NT2/D1 (cell line): ENCODE results near the gene PLA2G2F.

Experiments used
- DNase-seq: peaks from one replicate; pipeline ENCODE4 v3.0.0-alpha.2; 2011; ENCODE audit warnings: low read depth, low spot score
- H3K27me3 ChIP-seq: 2 replicates; pipeline ENCODE4 v1.6.0; 2011; ENCODE audit warnings: mild to moderate bottlenecking; ENCODE audit not compliant: insufficient read length, insufficient read depth
- H3K36me3 ChIP-seq: 2 replicates; pipeline ENCODE4 v1.6.1; 2011; ENCODE audit warnings: mild to moderate bottlenecking, low read length, mixed read lengths; ENCODE audit not compliant: insufficient read depth, insufficient read length
- H3K4me1 ChIP-seq: 2 replicates; pipeline ENCODE4 v1.5.1; 2011; ENCODE audit not compliant: insufficient read depth, insufficient read length
- H3K4me3 ChIP-seq: 2 replicates; pipeline ENCODE4 v1.5.1; 2011; ENCODE audit warnings: low read depth; ENCODE audit not compliant: insufficient read length
- H3K9ac ChIP-seq: 2 replicates; pipeline ENCODE4 v1.6.0; 2011; ENCODE audit warnings: low read depth; ENCODE audit not compliant: insufficient read length
- H3K9me3 ChIP-seq: 2 replicates; pipeline ENCODE4 v1.5.1; 2011; ENCODE audit warnings: mild to moderate bottlenecking, low read length; ENCODE audit not compliant: insufficient read depth
- SUZ12 ChIP-seq: IDR thresholded peaks from 2 replicates; pipeline ENCODE4 v1.6.1; 2011; ENCODE audit not compliant: insufficient read length, insufficient read depth; ENCODE audit errors: extremely low read depth
- YY1 ChIP-seq: IDR thresholded peaks from 2 replicates; pipeline ENCODE4 v1.6.1; 2011; ENCODE audit not compliant: insufficient read length, insufficient read depth
- ZNF274 ChIP-seq: IDR thresholded peaks from 2 replicates; pipeline ENCODE4 v1.6.1; 2011; ENCODE audit warnings: mild to moderate bottlenecking, low read depth, low read length

The PLA2G2F gene

GRCh38 chr1:20165522-20165951 lies 26.4 kb downstream of the PLA2G2F start:
- H3K9me3 ChIP-seq = peaks cover 5% of the 10 kb centered on the region; the same call in 1 of the 2 replicates
- TF ChIP-seq ZNF274 = no peak
- TF ChIP-seq SUZ12 = no peak
- TF ChIP-seq YY1 = no peak
- DNase-seq = no peak
- no peak overlapping the region for H3K9ac ChIP-seq
- no peaks in the 10 kb centered on the region for H3K27me3 ChIP-seq
- H3K4me3 ChIP-seq = no peak overlapping the region
- peaks cover 2% of the 10 kb centered on the region for H3K4me1 ChIP-seq
- H3K36me3 ChIP-seq = no peaks in the 10 kb centered on the region

GRCh38 chr1:20166051-20166450 lies 26.9 kb downstream of the PLA2G2F start:
- Histone ChIP-seq H3K9ac (no peak overlapping the region), H3K4me3 (no peak overlapping the region), H3K27me3 (no peaks in the 10 kb centered on the region), H3K36me3 (no peaks in the 10 kb centered on the region), H3K9me3 (no peaks in the 10 kb centered on the region; the same call in 1 of the 2 replicates), H3K4me1 (peaks cover 2% of the 10 kb centered on the region)
- DNase-seq = no peak
- no peak for TF ChIP-seq YY1
- TF ChIP-seq ZNF274 = no peak
- no peak for TF ChIP-seq SUZ12

- H3K4me1 ChIP-seq = peaks cover 2% of the 10 kb centered on the region
- no peak overlapping the region for H3K4me3 ChIP-seq
- no peaks in the 10 kb centered on the region for H3K27me3 ChIP-seq
- H3K9me3 ChIP-seq = no peaks in the 10 kb centered on the region
- TF ChIP-seq SUZ12 (no peak), YY1 (no peak), ZNF274 (no peak)
- no peaks in the 10 kb centered on the region for H3K36me3 ChIP-seq
- no peak for DNase-seq
- no peak overlapping the region for H3K9ac ChIP-seq
Measured at GRCh38 chr1:20167126-20167525, 28.0 kb downstream of the PLA2G2F start.

- Histone ChIP-seq H3K4me1 (peaks cover 2% of the 10 kb centered on the region), H3K27me3 (no peaks in the 10 kb centered on the region), H3K9ac (no peak overlapping the region), H3K4me3 (no peak overlapping the region), H3K9me3 (no peaks in the 10 kb centered on the region), H3K36me3 (no peaks in the 10 kb centered on the region)
- no peak for DNase-seq
- TF ChIP-seq ZNF274 (no peak), YY1 (no peak), SUZ12 (no peak)
Measured at GRCh38 chr1:20168564-20169491, 29.7 kb downstream of the PLA2G2F start.

GRCh38 chr1:20169932-20170331 lies 30.8 kb downstream of the PLA2G2F start:
- Histone ChIP-seq H3K9ac (no peak overlapping the region), H3K4me1 (peaks cover 2% of the 10 kb centered on the region), H3K27me3 (no peaks in the 10 kb centered on the region), H3K4me3 (no peak overlapping the region), H3K9me3 (no peaks in the 10 kb centered on the region), H3K36me3 (no peaks in the 10 kb centered on the region)
- TF ChIP-seq ZNF274 = no peak
- TF ChIP-seq SUZ12 = no peak
- no peak for DNase-seq

- no peak for TF ChIP-seq SUZ12
- no peak for TF ChIP-seq ZNF274
- TF ChIP-seq YY1 = no peak
- no peak for DNase-seq
- Histone ChIP-seq H3K27me3 (no peaks in the 10 kb centered on the region), H3K9ac (no peak overlapping the region), H3K36me3 (no peaks in the 10 kb centered on the region), H3K4me3 (no peak overlapping the region), H3K9me3 (no peaks in the 10 kb centered on the region), H3K4me1 (no peaks in the 10 kb centered on the region)
Measured at GRCh38 chr1:20172033-20172590, 33.0 kb downstream of the PLA2G2F start.

GRCh38 chr1:20174937-20175666 lies 36.0 kb downstream of the PLA2G2F start:
- Histone ChIP-seq H3K4me1 (no peaks in the 10 kb centered on the region), H3K27me3 (no peaks in the 10 kb centered on the region), H3K9me3 (no peaks in the 10 kb centered on the region), H3K4me3 (no peak overlapping the region), H3K36me3 (no peaks in the 10 kb centered on the region), H3K9ac (no peak overlapping the region)
- DNase-seq = no peak
- TF ChIP-seq YY1 (no peak), ZNF274 (no peak)
